ENCODE measurements around the gene YBX2. TPM values are rescaled to one million over a fixed set of nuclear protein-coding genes. Genes with fewer than 3 reads are reported as not detected.

YBX2 gene
- total RNA-seq, 1 experiment from 2014 or later: 0.65 TPM

DNA sequence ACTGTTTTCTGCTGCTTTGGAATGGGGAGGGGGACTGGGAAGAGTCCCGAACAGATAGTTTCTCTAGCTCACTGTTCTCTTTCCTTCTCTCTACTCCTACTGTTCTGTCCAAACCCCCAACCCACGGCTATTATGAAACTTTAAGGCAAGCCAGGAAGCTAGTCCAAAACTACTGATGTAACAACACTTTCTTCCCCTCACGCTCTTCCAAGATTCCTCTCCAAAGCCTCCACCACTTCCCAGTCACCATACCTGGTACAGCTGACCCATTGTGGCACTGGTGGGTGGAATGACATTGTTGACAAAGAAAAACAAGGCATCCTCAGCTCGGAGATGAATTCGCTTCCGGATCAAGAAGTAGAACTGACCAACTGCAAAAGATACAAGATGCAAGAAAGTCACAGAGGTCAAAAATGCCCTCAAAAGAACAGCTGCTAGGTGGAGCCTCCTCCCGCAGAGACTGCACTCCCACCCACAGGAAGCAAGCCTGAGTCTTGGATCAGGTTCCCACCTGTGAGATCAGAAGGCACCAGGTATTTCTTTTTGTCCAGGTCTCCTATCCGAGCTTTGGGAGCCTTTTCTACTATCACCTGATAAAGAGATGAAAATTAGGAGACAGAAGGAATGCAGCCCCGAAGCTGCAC lies 53.2 kb downstream of the YBX2 start:
- CTCF ChIA-PET: interaction anchor here (0.5 to 0.8 kb wide), 4 partner anchors 14 to 68 kb away, joined by 3 to 5 read pairs (median 4); no protein-coding TSS in a partner anchor
- H3K79me2 ChIP-seq (ENCODE audit: low read depth): peaks cover 47% of the 10 kb centered on the region

GRCh38 chr17:7240375-7240774 lies 54.1 kb downstream of the YBX2 start:
- intact Hi-C loops (cut with micrococcal nuclease; ENCODE audit: unreplicated experiment): no loop called here
- peaks cover 25% of the 10 kb centered on the region for H3K36me3 ChIP-seq (ENCODE audit: low read depth)
- H3K79me2 ChIP-seq (ENCODE audit: low read depth): peaks cover 55% of the 10 kb centered on the region
- peaks cover 62% of the 10 kb centered on the region for H3F3A ChIP-seq (ENCODE audit: insufficient read depth, low read depth)
- peaks cover 7% of the 10 kb centered on the region for H4K20me1 ChIP-seq (ENCODE audit: insufficient read depth)
- TF ChIP-seq EZH2 (IDR thresholded peaks at IDR 0.05; ENCODE audit: low read depth) (no peak), CTCF (conservative IDR thresholded peaks at IDR 0.05) (no peak)
- H3K4me3 ChIP-seq: peak overlapping the region; percentile 78; the same call in 1 of the 2 replicates
- POLR2A ChIA-PET (ENCODE audit: unreplicated experiment): no interaction called here
- H3K9me3 ChIP-seq (ENCODE audit: insufficient read depth, low read depth): no peaks in the 10 kb centered on the region
- H3K27me3 ChIP-seq (ENCODE audit: insufficient read depth, low read depth): no peaks in the 10 kb centered on the region
- H3K9me2 ChIP-seq (ENCODE audit: insufficient read depth): no peaks in the 10 kb centered on the region
- no peak for DNase-seq
- CTCF ChIA-PET: interaction anchor here (0.6 kb wide), 1 partner anchor 69 kb away, joined by 5 read pairs; no protein-coding TSS in a partner anchor
- BruUV-seq (replicated peaks): no TSS peak
- H3K27ac ChIP-seq: no peak overlapping the region
- H3K4me1 ChIP-seq (replicated peaks; ENCODE audit: insufficient read depth): peaks cover 29% of the 10 kb centered on the region
- no peak overlapping the region for H2AFZ ChIP-seq
- peak overlapping the region; percentile 96 for H3K4me2 ChIP-seq

More for the DNA sequence above, 53.2 kb downstream of the YBX2 start:
- no peak overlapping the region for H2AFZ ChIP-seq
- BruUV-seq (replicated peaks): TSS peak; percentile 41
- POLR2A ChIA-PET (ENCODE audit: unreplicated experiment): interaction anchor here (0.6 to 1.5 kb wide), 6 partner anchors 13 to 195 kb away, joined by 3 to 5 read pairs (median 4); no protein-coding TSS in a partner anchor
- H3K9me2 ChIP-seq (ENCODE audit: insufficient read depth): no peaks in the 10 kb centered on the region
- TF ChIP-seq EZH2 (IDR thresholded peaks at IDR 0.05; ENCODE audit: low read depth) (no peak), CTCF (conservative IDR thresholded peaks at IDR 0.05) (no peak)
- H4K20me1 ChIP-seq (ENCODE audit: insufficient read depth): peaks cover 7% of the 10 kb centered on the region
- peak overlapping the region; percentile 96 for H3K4me2 ChIP-seq
- H3K4me1 ChIP-seq (replicated peaks; ENCODE audit: insufficient read depth): peaks cover 29% of the 10 kb centered on the region
- peaks cover 61% of the 10 kb centered on the region for H3F3A ChIP-seq (ENCODE audit: insufficient read depth, low read depth)
- intact Hi-C loops (cut with micrococcal nuclease; ENCODE audit: unreplicated experiment): loop anchor here (1.0 kb wide), 1 partner anchor 21 kb away; the partner anchor contains the start of gene CLDN7
- DNase-seq: peak in 1 of 2 experiments; percentile 35
- H3K27me3 ChIP-seq (ENCODE audit: insufficient read depth, low read depth): no peaks in the 10 kb centered on the region
- peaks cover 27% of the 10 kb centered on the region; the same call in 1 of the 2 replicates for H3K36me3 ChIP-seq (ENCODE audit: low read depth)
- H3K9me3 ChIP-seq (ENCODE audit: insufficient read depth, low read depth): no peaks in the 10 kb centered on the region
- peak overlapping the region; percentile 78 for H3K4me3 ChIP-seq
- H3K27ac ChIP-seq: peak overlapping the region; percentile 87

- Histone ChIP-seq H4K20me1 (ENCODE audit: insufficient read depth) (peaks cover 11% of the 10 kb centered on the region), H3K27me3 (ENCODE audit: insufficient read depth, low read depth) (no peaks in the 10 kb centered on the region), H3F3A (ENCODE audit: insufficient read depth, low read depth) (peaks cover 63% of the 10 kb centered on the region), H2AFZ (no peak within 1 kb of the TSS; the same call in 1 of the 2 replicates), H3K9me3 (ENCODE audit: insufficient read depth, low read depth) (no peaks in the 10 kb centered on the region), H3K4me1 (replicated peaks; ENCODE audit: insufficient read depth) (peaks cover 38% of the 10 kb centered on the region), H3K79me2 (ENCODE audit: low read depth) (peaks cover 63% of the 10 kb centered on the region), H3K4me3 (peak within 1 kb of the TSS; percentile 93), H3K4me2 (peak within 1 kb of the TSS; percentile 96), H3K27ac (peak within 1 kb of the TSS; percentile 80), H3K36me3 (ENCODE audit: low read depth) (peaks cover 32% of the 10 kb centered on the region), H3K9me2 (ENCODE audit: insufficient read depth) (no peaks in the 10 kb centered on the region)
- ChIA-PET CTCF (interaction anchor here (1.2 to 1.4 kb wide), 2 partner anchors 19 to 194 kb away, joined by 4 to 8 read pairs; no protein-coding TSS in a partner anchor), POLR2A (ENCODE audit: unreplicated experiment) (interaction anchor here (0.6 kb wide), 3 partner anchors 11 to 291 kb away, joined by 3 to 5 read pairs (median 3); no protein-coding TSS in a partner anchor)
- TF ChIP-seq EZH2 (IDR thresholded peaks at IDR 0.05; ENCODE audit: low read depth) (no peak), CTCF (conservative IDR thresholded peaks at IDR 0.05) (no peak)
- intact Hi-C loops (cut with micrococcal nuclease; ENCODE audit: unreplicated experiment): loop anchor here (1.0 to 2.0 kb wide), 2 partner anchors 13 to 25 kb away; partner anchors contain the start of gene ELP5
- DNase-seq: peak; percentile 96 to 99
- no TSS peak for BruUV-seq (replicated peaks)
These were observed 55.1 kb downstream of the YBX2 start, which contains the start of gene PHF23 for GRCh38 chr17:7239091-7240027. TSS of gene PHF23 (minus strand) at chr17:7239457. CDS start at chr17:7239279, 178 bp downstream.

All from PC-9 (cell line).